Measurements from ENCODE around the gene ASAH2.
"Not testable (repeated sequence)": the region's sequence is repeated elsewhere in the genome, so short reads cannot be mapped to it uniquely, and the experiment has no call there.

ASAH2 gene

DNA sequence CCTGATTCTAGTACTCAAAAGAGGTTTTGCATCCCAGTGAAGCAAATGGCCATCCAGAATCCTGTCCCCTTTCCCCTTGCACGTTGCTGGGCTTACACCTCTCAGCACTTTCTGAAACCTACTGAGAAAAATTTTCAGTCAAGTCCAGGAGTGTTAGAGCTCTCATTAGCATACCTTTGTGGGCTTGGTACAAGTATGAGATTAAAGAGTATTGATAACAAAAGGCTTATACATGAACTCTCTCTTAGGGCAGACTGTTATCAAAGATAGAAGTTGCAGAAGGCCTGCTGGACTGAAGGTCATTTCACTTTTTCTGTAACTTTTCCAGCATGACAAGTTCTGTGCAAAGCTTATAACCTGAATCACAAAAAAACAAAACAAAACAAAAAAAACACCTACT, at the start of gene ASAH2:
Gene ASAH2, minus strand, starts transcription at position 123 of the 400 bp plus-strand sequence. CDS start 2,906 bp downstream, outside the sequence.
- DNase-seq (ENCODE audit: low spot score) = no peak

DNA sequence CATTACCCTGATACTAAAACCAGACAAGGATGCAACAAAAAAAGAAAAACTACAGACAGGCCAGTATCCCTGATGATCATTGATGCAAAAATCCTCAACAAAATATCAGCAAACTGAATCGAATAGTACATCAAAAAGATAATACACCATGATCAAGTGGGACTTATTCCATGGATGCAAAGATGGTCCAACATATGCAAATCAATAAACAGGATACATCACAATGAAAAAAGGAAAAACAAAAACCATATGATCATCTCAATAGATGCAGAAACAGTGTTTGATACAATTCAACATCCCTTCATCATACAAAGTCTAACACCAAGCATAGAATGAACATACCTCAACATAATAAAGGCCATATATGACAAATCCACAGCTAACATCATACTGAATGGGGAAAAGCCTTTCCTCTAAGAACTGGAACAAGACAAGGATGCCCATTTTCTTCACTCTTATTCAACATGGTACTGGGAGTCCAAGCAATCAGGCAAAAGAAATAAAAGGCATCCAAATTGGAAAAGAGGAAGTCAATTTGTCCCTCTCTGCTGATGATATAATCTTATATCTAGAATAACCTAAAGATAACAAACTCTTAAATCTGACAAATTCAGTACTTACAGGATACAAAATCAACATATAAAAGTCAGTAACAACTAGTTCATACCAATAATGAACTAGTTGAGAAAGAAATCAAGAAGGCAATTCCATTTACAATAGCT, 48.8 kb upstream of the ASAH2 start:
- no peak for DNase-seq (ENCODE audit: low spot score)

GRCh38 chr10:50295367-50295766, 44.1 kb upstream of the ASAH2 start:
- no peak for DNase-seq (ENCODE audit: low spot score)

- no peak for DNase-seq (ENCODE audit: low spot score)
Observed at GRCh38 chr10:50294582-50294981, 43.3 kb upstream of the ASAH2 start.

- DNase-seq (ENCODE audit: low spot score) = no peak
Observed at GRCh38 chr10:50293513-50294313, 42.4 kb upstream of the ASAH2 start.

DNA sequence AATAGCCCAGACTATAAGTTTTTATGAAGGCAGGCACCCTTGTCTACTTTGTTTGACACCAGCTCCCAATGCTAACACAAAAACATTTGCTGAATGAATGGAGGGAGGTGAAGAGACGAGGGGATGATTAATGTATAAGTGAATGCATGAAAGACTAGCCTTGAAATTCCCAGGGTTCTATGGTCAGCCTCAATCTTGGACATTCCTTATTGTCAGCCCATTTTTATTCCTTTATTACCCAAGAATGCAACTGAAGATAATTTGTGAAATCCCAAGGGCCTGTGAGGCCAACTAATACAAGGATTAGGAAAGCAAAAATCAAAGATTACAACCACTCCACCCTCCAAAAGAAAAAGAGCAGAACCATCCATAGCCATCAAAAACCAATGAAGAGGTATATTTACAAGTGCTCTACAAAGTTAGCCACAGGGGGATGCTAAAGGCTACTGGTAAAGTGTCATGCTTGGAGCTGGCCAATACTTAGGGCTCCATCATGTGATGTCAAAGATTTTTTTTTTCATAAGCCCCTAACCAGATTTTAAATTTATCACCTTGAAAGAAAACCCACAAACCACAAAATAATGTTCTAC, 40.0 kb upstream of the ASAH2 start:
- DNase-seq (ENCODE audit: low spot score) = no peak

DNA sequence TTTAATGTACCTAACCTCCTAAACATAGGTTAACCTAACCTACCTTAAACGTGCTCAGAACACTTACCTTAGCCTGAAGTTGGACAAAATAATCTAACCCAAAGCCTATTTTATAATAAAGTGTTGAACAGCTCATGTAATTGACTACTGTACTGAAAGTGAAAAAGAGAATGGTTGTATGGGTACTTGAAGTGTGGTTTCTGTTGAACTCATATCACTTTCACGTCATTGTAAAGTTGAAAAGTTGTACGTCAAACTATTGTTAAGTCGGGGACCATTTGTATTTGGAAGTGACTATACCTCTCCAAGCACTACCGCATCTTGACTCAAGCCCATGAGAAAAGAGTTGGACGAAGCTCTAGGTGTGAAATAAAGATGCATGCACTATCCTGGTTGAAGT, 37.9 kb upstream of the ASAH2 start:
- no peak for DNase-seq (ENCODE audit: low spot score)

DNA sequence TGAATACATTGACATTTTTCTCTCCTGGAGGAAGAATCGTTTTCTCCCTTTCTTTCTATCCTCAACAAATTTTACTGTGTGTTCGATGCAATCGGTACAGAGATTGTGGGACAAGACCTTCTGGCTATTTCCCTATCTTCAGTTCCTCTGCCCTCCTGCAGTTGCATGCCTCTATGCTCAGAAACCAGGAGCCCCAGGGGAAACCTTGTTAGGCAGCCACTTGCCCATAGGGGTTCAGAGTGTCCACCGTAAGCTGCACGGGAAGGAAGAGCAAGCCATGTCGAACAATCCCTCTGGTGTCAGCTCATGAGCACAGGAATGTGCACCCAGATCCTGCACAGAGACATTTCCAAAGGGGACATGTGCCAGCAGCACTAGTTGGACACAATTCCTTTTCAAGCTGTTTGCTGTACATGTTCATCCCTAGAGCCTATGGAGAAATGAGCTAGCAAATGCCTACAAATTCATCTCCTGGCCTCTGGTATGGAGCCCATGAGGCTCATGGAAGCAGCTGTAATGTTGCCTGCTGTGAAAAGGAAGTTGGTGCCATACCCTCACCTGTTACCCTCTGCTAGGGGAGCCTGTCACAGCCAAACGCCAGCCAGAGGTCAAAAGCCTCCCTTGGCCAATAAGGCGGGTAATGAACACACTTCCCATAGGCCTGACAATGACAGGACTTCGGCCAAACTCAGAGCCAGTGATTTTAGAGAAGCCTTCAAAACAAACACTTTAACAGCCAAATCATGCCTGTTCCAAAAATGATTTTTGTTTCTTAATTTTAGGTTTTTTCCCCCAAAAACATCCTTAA, 35.9 kb upstream of the ASAH2 start:
- no peak for DNase-seq (ENCODE audit: low spot score)

DNA sequence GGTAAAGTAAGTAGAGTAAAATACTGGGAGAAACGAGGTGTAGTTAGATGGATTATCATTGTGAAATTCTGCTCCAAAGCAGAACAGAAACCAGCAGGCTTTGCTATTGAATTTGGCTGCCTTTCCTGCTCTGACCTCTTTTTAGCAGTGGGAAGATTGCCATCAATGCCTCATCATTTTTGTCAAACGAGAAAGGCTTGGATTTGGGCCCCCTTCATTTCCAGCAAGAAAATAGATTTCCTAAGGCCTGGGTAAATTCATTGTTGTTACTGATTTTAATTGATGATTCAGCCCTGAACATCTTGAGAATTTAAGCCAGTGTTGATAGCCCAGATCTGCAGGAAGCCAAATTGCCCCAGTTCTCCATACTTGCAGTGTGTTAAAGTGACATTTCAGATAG, 35.2 kb upstream of the ASAH2 start:
- no peak for DNase-seq (ENCODE audit: low spot score)

- no peak for DNase-seq (ENCODE audit: low spot score)
Observed at GRCh38 chr10:50281967-50282522, 30.7 kb upstream of the ASAH2 start.

DNA sequence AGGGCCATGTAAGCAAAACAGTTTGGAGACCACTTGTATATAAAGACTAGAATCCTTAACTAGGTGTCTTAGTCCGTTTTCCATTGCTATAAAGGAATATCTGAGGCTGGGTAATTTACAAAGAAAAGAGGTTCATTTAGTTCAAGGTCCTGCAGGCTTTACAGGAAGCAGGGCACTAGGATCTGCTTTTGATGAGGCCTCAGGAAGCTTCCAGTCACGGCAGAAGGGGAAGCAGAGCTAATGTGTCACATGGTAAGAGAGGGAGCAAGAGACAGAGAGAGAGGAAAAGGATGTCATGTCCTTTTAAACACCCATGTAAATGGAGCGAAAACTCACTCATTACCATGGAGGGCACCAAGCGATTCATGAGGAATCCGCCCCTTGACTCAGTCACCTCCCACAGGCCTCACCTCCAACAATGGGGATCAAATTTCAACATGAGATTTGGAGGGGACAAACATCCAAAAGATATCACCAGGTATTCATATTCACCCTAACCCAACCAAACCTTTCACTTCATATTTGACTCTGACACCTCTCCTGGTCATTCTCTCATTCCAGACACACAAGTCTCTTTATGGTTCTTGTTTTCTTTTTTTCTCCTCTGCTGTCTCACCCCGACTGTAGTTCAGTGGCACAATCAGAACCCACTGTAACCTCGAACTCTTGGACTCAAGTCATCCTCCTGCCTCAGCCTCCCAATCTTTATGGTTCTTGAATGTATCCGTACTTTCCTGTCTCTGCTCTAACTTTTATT, 30.1 kb upstream of the ASAH2 start:
- DNase-seq (ENCODE audit: low spot score) = no peak

GRCh38 chr10:50280049-50280841, 28.9 kb upstream of the ASAH2 start:
- no peak for DNase-seq (ENCODE audit: low spot score)

- DNase-seq (ENCODE audit: low spot score) = no peak
Observed at GRCh38 chr10:50279489-50279888, 28.2 kb upstream of the ASAH2 start.

DNA sequence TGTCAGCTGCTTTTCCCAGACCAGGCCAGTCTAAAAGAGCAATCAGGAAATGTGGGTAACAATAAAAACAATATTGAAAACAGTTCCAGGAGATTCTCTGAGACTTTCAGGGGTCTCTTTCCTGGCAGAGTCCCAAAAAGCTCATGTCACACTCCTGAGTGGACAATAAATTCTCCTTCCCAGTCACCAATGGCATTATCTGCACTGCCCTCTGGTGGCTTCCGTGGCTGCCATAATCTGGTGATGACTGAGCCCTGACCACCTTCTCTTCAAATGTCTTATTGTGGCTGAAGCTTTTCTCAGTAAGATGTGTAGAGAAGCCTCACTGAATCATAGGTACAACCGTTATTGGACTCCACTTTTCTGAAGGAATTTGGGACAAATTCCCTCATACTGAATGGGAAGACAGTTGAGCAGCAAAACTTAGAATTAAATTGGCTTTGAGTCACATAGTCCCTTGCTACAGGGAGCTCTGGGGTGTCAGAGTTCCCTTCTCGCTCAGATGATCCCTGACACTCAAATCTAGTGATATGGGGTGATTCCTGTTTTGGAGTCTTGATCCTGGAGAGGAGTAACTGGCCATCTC, 24.4 kb upstream of the ASAH2 start:
- DNase-seq (ENCODE audit: low spot score) = peak; percentile 32

- no peak for DNase-seq (ENCODE audit: low spot score)
Observed at GRCh38 chr10:50272531-50272930, 21.2 kb upstream of the ASAH2 start.

GRCh38 chr10:50271564-50272250, 20.4 kb upstream of the ASAH2 start:
- no peak for DNase-seq (ENCODE audit: low spot score)

DNA sequence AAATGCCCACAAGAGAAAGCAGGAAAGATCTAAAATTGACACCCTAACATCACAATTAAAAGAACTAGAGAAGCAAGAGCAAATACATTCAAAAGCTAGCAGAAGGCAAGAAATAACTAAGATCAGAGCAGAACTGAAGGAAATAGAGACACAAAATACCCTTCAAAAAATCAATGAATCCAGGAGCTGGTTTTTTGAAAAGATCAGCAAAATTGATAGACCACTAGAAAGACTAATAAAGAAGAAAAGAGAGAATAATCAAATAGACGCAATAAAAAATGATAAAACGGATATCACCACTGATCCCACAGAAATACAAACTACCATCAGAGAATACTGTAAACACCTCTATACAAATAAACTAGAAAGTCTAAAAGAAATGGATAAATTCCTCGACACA, 16.6 kb upstream of the ASAH2 start:
- not testable (repeated sequence) for DNase-seq (ENCODE audit: low spot score)

GRCh38 chr10:50262625-50263024, 11.3 kb upstream of the ASAH2 start:
- DNase-seq (ENCODE audit: low spot score) = peak; percentile 4

DNA sequence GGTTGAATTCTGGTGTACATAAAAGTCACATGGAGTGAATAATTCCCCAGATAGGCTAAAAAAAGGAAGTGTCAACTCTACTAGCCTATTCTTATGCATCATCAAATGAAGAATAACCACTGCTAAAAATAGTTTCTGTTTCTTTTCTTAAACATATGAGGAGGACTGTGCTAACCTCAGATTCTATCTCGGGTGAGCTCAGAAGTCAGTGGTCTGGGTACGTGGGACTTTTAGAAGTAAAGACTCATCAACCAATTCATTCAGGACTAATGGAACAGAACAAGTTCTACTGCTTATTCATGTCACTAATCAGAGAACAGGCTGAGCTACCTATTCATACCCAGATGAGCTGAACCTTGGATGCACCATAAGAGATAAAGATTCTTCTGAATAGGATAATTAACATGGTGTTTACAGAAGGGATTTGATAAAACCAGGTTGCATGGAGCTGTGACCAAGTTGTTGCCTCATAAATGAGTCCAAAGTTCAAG, 9.5 kb upstream of the ASAH2 start:
- DNase-seq (ENCODE audit: low spot score) = peak; percentile 3
